AG04450 (cell line): Measurements from ENCODE around the gene PRKCH. TPM values are rescaled to one million over a fixed set of nuclear protein-coding genes. Genes with fewer than 3 reads are reported as not detected.

Source experiments
- CTCF ChIA-PET: fragments of 300-600, 350-600 bp; formaldehyde crosslinking; extraction: SDS; loops from one replicate; lab custom pipeline; 2022; ENCODE audit warnings: antibody characterized with exemption, inconsistent platforms; lab: Charles Lee
- POLR2A ChIA-PET: fragments of 350-600 bp; formaldehyde crosslinking; extraction: SDS; loops from one replicate; lab custom pipeline; 2021; ENCODE audit warnings: antibody characterized with exemption, inconsistent platforms; lab: Yijun Ruan, JAX
- DNase-seq: peaks from one replicate; pipeline ENCODE4 v3.0.0-alpha.2; 2011; ENCODE audit warnings: low read depth, low spot score
- H3K27ac ChIP-seq: one replicate; pipeline ENCODE4 v1.5.1; 2012; ENCODE audit warnings: low read depth, low read length, control low read depth
- H3K27me3 ChIP-seq: one replicate; pipeline ENCODE4 v1.6.0; 2012; ENCODE audit warnings: low read length; ENCODE audit not compliant: control insufficient read depth, insufficient read depth
- H3K4me3 ChIP-seq: 2 replicates; pipeline ENCODE4 v1.5.1; 2011; ENCODE audit warnings: mild to moderate bottlenecking, low read depth, low read length, control low read depth
- H3K9me3 ChIP-seq: 2 replicates; pipeline ENCODE4 v1.5.1; 2012; ENCODE audit warnings: low read length; ENCODE audit not compliant: control insufficient read depth, insufficient read depth
- CTCF ChIP-seq: IDR thresholded peaks from 2 replicates; pipeline ENCODE4 v1.5.1; 2011; ENCODE audit warnings: low read depth, low read length, control low read depth, inconsistent platforms
- polyA plus RNA-seq: library from polyadenylated mRNA; depleted of rRNA; stranded (reverse); fragments of >200 nt; gene quantifications from 2 replicates; pipeline ENCODE4 v1.2.3, GENCODE V29; 2011

The PRKCH gene
- polyA plus RNA-seq, 1 experiment, result 1.6 TPM

GRCh38 chr14:61584331-61584741, 263.0 kb downstream of the PRKCH start:
- Histone ChIP-seq H3K27me3 (no peaks in the 10 kb centered on the region), H3K9me3 (no peaks in the 10 kb centered on the region), H3K27ac (peak overlapping the region; percentile 57), H3K4me3 (no peak overlapping the region)
- POLR2A ChIA-PET, result interaction anchor here (0.6 kb wide), 1 partner anchor 107 kb away, joined by 3 read pairs; no protein-coding TSS in a partner anchor
- TF ChIP-seq CTCF, result no peak
- CTCF ChIA-PET, result no interaction called here
- no peak for DNase-seq

GRCh38 chr14:61585598-61586543, 264.5 kb downstream of the PRKCH start:
- ChIA-PET POLR2A (interaction anchor here (0.7 to 2.3 kb wide), 4 partner anchors 20 to 115 kb away, joined by 3 to 11 read pairs (median 4); no protein-coding TSS in a partner anchor), CTCF (interaction anchor here (1.0 to 1.4 kb wide), 2 partner anchors 111 to 123 kb away, joined by 3 to 5 read pairs; no protein-coding TSS in a partner anchor)
- no peak for TF ChIP-seq CTCF
- Histone ChIP-seq H3K27me3 (no peaks in the 10 kb centered on the region), H3K9me3 (no peaks in the 10 kb centered on the region), H3K27ac (peak overlapping the region; percentile 97), H3K4me3 (no peak overlapping the region)
- no peak for DNase-seq

- ChIA-PET CTCF (interaction anchor here (1.4 kb wide), 1 partner anchor 111 kb away, joined by 5 read pairs; no protein-coding TSS in a partner anchor), POLR2A (interaction anchor here (1.6 to 2.3 kb wide), 3 partner anchors 21 to 116 kb away, joined by 4 to 11 read pairs (median 5); no protein-coding TSS in a partner anchor)
- Histone ChIP-seq H3K27ac (peak overlapping the region; percentile 43), H3K9me3 (no peaks in the 10 kb centered on the region; the same call in 1 of the 2 replicates), H3K4me3 (no peak overlapping the region), H3K27me3 (no peaks in the 10 kb centered on the region)
- TF ChIP-seq CTCF, result no peak
- DNase-seq, result no peak
Measured at GRCh38 chr14:61586544-61587055, 265.2 kb downstream of the PRKCH start.

GRCh38 chr14:61587081-61587713, 265.8 kb downstream of the PRKCH start:
- Histone ChIP-seq H3K27me3 (no peaks in the 10 kb centered on the region), H3K4me3 (no peak overlapping the region), H3K9me3 (peaks cover 2% of the 10 kb centered on the region; the same call in 1 of the 2 replicates), H3K27ac (peak overlapping the region; percentile 43)
- TF ChIP-seq CTCF, result no peak
- CTCF ChIA-PET, result interaction anchor here (1.4 kb wide), 1 partner anchor 112 kb away, joined by 5 read pairs; no protein-coding TSS in a partner anchor
- no peak for DNase-seq
- POLR2A ChIA-PET, result interaction anchor here (1.7 to 2.3 kb wide), 2 partner anchors 21 to 24 kb away, joined by 4 to 11 read pairs; no protein-coding TSS in a partner anchor
